Measurements from ENCODE around the gene DCTN2.
"Not testable (repeated sequence)": the region's sequence is repeated elsewhere in the genome, so short reads cannot be mapped to it uniquely, and the experiment has no call there.

The DCTN2 gene

DNA sequence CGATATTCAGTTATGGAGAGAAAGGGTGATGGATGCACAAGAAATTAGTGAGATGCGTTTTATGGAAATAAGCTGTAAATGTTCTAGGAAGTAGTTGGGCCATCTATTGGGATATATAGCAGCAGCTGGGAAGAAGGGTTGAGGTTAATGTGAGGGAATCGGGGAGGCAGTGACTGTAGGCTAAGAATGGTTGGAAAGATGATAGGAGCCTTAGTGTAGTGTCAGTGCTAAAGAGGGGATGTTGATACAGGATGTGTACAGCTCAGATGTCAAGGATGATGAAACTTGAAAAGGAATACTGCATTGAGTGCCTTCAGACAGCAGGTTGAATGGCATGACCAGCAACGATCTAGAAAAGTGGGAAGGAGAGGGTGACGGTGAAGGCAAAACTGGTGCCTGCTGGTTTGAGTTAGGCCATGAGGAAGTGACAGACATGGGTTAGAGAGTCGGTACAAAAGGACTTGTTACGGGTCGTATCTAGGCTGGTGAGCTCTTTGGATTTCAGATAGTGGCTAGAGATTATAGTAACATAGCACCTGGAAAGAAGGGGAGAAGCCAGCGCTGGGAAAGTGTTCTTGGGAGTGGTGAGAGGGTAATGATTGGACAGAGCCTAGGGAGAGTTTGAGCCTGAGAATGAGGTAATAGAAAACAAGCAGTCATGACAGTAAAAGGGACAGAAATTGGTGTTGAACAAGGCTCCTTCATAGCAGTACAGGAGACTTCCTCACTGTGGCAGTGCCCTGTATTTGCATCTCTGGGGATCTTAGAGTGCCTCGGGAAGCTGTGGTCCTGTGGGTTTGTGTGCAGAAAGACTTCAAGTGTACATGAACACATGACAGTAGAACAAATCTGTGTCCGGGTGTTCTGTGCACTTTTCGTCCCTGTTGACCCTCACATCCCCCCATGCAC is 49.5 kb downstream of the DCTN2 start:
- DNase-seq (ENCODE audit: low read depth, low spot score) = no peak

DNA sequence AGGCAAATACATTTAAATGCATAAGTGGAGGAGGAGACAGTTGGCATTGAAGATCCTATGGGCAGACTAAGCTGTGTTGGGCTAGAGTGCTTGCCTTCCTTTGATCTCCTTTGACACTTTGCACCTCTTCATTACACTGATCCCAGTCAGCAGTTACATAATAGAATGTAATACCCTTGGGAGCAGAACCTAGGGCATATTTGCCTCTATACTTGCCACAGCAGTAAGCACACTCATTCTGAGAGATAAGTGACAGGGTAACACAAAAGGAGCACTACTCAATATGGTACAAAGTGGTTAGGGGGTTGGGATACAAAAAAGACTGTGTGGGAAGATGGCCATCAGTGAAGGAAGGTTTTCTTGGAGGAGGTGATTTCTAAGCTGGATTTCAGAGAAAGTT is 50.2 kb downstream of the DCTN2 start:
- no peak for DNase-seq (ENCODE audit: low read depth, low spot score)

More for the DNA sequence above, 49.5 kb downstream of the DCTN2 start:
- no peak overlapping the region for H3K27ac ChIP-seq

DNA sequence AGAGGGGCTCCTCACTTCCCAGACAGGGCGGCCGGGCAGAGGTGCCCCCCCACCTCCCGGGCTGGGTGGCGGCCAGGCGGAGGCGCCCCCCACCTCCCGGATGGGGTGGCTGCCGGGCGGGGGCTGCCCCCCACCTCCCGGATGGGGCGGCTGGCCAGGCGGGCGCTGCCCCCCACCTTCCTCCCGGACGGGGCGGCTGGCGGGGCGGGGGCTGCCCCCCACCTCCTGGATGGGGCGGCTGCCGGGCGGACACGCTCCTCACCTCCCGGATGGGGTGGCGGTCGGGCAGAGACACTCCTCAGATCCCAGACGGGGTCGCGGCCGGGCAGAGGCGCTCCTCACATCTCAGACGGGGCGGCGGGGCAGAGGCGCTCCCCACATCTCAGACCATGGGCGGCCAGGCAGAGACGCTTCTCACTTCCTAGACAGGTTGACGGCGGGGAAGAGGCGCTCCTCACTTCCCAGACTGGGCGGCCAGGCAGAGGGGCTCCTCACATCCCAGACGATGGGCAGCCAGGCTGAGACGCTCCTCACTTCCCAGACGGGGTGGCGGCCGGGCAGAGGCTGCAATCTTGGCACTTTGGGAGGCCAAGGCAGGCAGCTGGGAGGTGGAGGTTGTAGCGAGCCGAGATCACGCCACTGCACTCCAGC is 51.8 kb downstream of the DCTN2 start:
- not testable (repeated sequence) for DNase-seq (ENCODE audit: low read depth, low spot score); H3K27ac ChIP-seq

More for the DNA sequence above, 50.2 kb downstream of the DCTN2 start:
- H3K27ac ChIP-seq = no peak overlapping the region

DNA sequence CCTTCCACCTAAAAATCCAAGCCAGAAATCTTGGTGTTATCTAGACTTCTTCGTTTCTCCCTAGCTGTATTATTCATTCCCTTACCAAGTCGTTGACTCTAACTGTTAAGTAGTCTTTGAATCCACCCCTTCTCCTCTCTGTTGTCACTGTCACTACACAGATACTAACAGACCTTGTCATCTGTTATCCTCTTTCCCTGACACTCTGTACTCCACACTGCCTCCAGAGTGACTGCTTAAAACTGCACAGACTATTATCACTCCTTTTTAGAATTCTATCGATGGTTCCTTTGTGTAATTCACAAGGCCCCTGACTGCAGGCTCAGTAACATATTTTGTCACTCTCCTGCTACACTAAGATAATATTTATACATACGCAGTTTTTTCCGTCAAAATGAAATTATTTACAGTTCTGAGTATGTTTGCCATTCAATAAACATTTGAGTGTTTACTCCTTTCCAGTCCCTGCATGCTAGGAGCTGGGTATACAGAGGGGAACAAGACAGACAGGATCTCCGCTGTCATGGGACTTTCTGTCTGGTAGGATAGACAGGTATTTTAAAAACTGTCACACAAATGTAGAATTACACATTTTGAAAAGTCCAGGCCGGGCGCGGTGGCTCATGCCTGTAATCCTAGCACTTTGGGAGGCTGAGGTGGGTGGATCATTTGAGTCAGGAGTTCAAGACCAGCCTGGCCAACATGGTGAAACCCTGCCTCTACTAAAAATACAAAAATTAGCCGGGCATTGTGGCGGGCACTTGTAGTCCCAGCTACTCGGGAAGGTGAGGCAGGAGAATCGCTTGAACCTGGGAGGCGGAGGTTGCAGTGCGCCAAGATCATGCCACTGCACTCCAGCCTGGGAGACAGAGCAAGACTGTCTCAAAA is 55.4 kb downstream of the DCTN2 start:
- DNase-seq (ENCODE audit: low read depth, low spot score) = no peak
- no peak overlapping the region for H3K27ac ChIP-seq

DNA sequence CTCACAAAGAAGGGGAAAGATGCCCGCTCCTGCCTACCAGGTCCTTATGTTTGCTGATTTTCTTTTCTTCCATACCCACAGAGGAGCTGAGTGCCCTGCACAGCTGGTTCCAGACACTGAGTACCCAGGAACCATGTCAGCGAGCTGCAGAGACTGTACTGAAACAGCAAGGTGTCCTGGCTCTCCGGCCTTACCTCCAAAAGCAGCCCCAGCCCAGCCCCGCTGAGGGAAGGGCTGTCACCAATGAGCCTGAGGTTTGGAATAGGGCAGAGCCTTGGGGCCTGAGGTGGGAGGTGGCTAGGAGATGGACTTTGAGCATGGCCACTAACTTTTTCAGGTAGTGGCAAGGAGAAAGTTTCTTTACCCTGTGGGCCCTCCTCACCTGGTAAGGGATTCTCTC is 56.9 kb downstream of the DCTN2 start:
- no peak overlapping the region for H3K27ac ChIP-seq
- no peak for DNase-seq (ENCODE audit: low read depth, low spot score)

DNA sequence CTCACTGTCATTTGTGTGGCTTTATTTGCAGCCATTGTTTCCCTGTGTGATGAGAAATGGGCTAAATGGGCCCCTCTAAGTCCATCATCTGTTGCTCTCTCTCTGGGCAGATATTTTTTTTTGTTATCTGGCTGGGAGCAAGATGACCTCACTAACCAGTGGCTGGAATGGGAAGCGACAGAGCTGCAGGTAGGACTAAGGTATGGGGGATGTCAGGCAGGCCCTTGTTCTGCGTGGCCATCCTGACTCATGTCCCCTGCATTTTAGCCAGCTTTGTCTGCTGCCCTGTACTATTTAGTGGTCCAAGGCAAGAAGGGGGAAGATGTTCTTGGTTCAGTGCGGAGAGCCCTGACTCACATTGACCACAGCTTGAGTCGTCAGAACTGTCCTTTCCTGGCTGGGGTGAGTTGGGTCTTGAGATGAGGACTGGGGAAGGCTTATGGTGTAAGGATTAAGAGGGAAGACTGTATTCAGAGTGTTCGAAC is 57.8 kb downstream of the DCTN2 start:
- H3K27ac ChIP-seq = peak overlapping the region; percentile 74
- no peak for DNase-seq (ENCODE audit: low read depth, low spot score)

DNA sequence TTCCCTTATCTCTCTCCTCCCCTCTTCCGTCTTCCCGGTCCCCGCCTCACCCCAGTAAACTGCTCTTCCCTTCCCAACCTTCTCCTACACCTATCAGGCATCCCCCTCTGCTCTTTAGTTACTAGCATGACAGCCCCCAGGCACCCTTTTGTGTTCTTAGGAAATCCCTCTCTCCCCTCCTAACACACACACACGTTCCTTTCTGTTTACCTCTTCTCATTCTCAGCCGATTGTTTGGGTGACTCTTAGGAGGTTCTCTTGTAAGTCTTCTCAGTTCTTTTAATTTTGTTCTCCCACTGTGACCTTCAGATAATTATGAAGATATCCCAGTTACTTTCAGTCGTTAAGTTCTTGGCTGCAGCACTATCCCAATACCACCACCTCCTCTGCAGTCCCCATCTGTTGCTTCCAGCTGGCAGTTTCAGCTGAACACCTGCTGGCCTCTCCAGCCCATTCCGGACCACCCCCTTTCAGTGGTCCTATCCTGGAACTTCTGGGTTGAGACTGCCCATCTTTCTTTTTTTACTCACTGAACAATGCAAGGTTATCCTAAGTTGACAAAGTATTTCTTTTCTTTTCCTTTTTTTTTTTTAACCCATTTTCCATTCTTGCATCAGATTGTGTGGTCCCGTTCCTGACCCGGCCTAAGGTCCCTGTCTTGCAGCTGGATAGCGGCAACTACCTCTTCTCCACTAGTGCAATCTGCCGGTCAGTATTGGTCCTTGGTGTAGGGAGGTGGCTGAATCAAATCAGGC is 58.4 kb downstream of the DCTN2 start:
- DNase-seq (ENCODE audit: low read depth, low spot score) = no peak
- peak overlapping the region; percentile 74 for H3K27ac ChIP-seq

DNA sequence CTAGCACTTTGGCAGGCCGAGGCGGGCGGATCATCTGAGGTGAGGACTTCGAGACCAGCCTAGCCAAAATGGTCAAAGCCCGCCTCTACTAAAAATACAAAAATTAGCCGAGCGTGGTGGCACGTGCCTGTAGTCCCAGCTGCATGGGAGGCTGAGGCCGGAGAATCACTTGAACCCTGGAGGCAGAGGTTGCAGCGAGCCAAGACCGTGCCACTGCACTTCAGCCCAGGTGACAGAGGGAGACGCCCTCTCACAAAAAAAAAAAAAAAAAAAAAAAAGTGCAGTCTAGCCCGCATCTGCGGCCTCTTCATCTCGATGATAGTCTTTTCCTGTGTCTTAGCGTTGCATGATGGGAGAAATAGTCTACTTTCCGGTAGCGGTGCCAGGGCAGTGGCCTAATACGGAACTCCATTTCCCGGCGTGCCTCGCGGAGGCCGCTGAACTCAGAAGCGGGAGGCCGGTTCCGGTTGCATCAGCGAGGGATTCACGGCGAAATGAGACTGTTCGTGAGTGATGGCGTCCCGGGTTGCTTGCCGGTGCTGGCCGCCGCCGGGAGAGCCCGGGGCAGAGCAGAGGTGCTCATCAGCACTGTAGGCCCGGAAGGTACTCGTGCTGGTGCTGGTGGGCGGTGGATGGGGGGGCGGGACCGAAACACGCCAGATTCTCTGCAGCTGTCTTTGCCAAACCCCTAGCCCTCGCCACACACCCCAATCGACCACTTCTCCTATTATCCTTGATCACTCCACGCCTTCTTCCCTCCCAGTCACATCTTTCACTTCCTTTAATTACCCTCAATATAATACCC is 59.2 kb downstream of the DCTN2 start, which contains the start of gene MARS1:
MARS1 (plus strand) TSS at position 472 of the 805 bp plus-strand sequence; CDS start at position 495, 23 bp downstream.
- H3K27ac ChIP-seq = peak within 1 kb of the TSS; percentile 74
- peak; percentile 83 for DNase-seq (ENCODE audit: low read depth, low spot score)

DNA sequence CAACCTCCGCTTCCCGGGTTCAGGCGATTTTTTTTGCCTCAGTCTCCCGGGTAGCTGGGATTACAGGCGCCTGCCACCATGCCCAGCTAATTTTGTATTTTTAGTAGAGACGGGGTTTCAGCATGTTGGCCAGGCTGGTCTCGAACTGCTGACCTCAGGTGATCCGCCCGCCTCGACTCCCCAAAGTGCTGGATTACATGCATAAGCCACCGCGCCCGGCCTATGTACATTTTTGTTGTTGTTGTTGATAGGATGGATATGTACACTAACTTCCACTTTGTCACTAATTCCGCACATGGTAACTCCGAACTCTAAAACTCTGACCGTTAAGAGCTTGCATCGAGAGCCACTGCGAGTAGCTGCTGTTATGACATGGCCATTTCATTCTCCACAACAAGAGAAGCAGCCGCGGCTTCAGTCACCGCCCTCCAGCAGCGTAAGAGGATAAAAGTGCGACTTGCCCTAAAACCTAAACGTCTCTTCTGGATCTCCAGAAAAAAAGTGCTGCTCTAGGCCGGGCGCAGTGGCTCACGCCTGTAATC is 59.9 kb downstream of the DCTN2 start:
- no peak overlapping the region for H3K27ac ChIP-seq
- DNase-seq (ENCODE audit: low read depth, low spot score) = no peak

DNA sequence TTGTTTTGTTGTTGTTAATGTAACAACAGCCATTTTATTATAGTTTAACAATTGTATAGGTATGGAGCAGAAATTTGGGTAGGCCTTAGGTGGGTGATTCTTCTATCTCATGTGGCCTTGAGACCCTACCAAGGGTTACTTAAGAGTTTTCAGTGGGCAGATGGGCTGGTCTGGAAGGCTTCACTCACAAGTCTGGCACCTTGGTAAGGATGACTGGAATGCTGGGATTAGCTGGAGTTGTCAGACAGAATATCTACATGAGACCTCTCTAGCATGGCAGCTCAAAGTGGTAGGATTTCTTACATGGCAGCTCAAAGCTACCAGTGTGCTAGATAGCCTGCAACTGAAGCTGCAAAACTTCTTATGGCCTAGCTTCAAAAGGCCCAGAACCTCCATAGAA is 61.3 kb downstream of the DCTN2 start:
- DNase-seq (ENCODE audit: low read depth, low spot score) = no peak
- no peak overlapping the region for H3K27ac ChIP-seq

DNA sequence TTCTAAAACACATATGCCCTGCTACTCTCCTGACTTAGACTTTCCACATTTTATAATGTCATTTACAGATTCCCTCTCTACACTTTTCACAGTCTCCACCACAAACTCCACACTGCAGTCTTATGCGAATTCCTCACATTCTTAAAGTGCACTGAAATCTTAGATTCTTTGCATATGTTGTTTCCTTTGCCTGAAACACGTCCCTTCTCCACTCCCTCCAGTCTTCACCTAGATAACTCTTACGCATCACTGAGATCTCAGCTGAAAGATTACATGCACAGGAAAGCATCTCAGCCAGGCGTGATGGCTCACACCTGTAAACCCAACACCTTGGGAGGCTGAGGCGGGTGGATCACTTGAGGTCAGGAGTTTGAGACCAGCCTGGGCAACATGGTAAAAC is 63.5 kb downstream of the DCTN2 start:
- no peak overlapping the region for H3K27ac ChIP-seq

DNA sequence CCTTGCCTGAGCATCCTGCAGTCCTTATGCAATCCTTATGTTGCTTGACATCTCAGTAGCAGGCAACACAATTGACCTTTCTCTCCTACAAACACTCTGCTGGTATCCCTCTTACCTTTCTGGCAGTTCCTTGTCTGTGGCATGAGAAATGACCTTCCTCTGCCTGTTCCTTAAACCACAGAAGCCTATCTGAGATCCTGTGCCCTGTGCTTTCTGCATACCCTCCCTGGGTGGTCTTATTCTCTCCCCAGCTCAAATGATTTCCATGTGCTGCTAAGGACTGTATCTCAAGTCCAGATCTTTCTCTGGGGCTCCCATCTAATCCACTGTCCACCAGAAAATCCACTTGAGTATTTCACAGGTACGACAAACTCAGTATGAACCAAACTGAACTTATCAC is 65.3 kb downstream of the DCTN2 start:
- no peak for DNase-seq (ENCODE audit: low read depth, low spot score)
- H3K27ac ChIP-seq = no peak overlapping the region

More for the DNA sequence above, 63.5 kb downstream of the DCTN2 start:
- no peak for DNase-seq (ENCODE audit: low read depth, low spot score)
